Keratinocyte (primary cell): ENCODE data around the gene UFSP1.
"Not testable (repeated sequence)": the region's sequence is repeated elsewhere in the genome, so short reads cannot be mapped to it uniquely, and the experiment has no call there.

Experiments used
- EZH2 ChIP-seq: IDR thresholded peaks from one replicate; pipeline ENCODE4 v1.6.1; 2012; ENCODE audit warnings: inconsistent platforms, mild to moderate bottlenecking, low read length, moderate library complexity
- TF ChIP-seq, protein P1 (sequence below), 3 experiments: IDR thresholded peaks in 1 of 3; conservative IDR thresholded peaks in 1 of 3; optimal IDR thresholded peaks in 1 of 3; 2 replicates in 2 of 3; 3 replicates in 1 of 3; pipeline versions ENCODE3 to v1.5.1; 2011; ENCODE audit warnings: low read length in 3 of 3, mild to moderate bottlenecking in 3 of 3, moderate library complexity in 2 of 3, control low read depth in 1 of 3, inconsistent platforms in 1 of 3; ENCODE audit not compliant: insufficient read depth in 2 of 3; ENCODE audit errors: extremely low read depth in 1 of 3

DNA sequence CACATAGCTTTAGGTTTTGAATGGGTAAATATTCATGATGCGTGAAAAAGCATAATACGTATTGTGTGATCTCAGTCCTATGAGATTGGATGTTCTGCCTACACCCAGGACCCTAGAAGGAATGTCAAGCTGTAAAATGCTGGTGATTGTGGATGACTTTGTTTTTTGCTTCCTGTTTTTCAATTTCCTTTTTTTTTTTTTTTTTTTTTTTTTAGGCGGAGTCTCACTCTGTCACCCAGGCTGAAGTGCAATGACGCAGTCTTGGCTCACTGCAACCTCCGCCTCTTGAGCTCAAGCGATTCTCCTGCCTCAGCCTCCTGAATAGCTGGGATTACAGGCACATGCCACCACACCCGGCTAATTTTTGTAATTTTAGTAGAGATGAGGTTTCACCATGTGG, 20.9 kb upstream of the UFSP1 start:
- not testable (repeated sequence) for TF ChIP-seq EZH2
- TF ChIP-seq, protein P1, sequence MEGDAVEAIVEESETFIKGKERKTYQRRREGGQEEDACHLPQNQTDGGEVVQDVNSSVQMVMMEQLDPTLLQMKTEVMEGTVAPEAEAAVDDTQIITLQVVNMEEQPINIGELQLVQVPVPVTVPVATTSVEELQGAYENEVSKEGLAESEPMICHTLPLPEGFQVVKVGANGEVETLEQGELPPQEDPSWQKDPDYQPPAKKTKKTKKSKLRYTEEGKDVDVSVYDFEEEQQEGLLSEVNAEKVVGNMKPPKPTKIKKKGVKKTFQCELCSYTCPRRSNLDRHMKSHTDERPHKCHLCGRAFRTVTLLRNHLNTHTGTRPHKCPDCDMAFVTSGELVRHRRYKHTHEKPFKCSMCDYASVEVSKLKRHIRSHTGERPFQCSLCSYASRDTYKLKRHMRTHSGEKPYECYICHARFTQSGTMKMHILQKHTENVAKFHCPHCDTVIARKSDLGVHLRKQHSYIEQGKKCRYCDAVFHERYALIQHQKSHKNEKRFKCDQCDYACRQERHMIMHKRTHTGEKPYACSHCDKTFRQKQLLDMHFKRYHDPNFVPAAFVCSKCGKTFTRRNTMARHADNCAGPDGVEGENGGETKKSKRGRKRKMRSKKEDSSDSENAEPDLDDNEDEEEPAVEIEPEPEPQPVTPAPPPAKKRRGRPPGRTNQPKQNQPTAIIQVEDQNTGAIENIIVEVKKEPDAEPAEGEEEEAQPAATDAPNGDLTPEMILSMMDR (optimal IDR thresholded peaks at IDR 0.05 in 1 of 3, IDR thresholded peaks at IDR 0.05 in 1 of 3, conservative IDR thresholded peaks at IDR 0.05 in 1 of 3; ENCODE audit: extremely low read depth in 1 of 3, insufficient read depth in 2 of 3, low read length in 3 of 3): not testable (repeated sequence)
